C4-2B (cell line): ENCODE data around the gene BANF2.

ENCODE experiments used
- ZFX ChIP-seq: fragments of 450-650 bp; IDR thresholded peaks from 2 replicates; pipeline ENCODE4 v1.6.1; 2017
- TF ChIP-seq, protein P1 (sequence below): fragments of 450-650 bp; conservative IDR thresholded peaks from 2 replicates; pipeline ENCODE4 v1.5.1; 2017; ENCODE audit warnings: mild to moderate bottlenecking

- TF ChIP-seq, protein P1, sequence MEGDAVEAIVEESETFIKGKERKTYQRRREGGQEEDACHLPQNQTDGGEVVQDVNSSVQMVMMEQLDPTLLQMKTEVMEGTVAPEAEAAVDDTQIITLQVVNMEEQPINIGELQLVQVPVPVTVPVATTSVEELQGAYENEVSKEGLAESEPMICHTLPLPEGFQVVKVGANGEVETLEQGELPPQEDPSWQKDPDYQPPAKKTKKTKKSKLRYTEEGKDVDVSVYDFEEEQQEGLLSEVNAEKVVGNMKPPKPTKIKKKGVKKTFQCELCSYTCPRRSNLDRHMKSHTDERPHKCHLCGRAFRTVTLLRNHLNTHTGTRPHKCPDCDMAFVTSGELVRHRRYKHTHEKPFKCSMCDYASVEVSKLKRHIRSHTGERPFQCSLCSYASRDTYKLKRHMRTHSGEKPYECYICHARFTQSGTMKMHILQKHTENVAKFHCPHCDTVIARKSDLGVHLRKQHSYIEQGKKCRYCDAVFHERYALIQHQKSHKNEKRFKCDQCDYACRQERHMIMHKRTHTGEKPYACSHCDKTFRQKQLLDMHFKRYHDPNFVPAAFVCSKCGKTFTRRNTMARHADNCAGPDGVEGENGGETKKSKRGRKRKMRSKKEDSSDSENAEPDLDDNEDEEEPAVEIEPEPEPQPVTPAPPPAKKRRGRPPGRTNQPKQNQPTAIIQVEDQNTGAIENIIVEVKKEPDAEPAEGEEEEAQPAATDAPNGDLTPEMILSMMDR, result no peak
- TF ChIP-seq ZFX, result no peak
These were observed 32.3 kb upstream of the BANF2 start for GRCh38 chr20:17667445-17667844.
